ENCODE measurements around the gene COX17.
"Not testable (repeated sequence)": the region's sequence is repeated elsewhere in the genome, so short reads cannot be mapped to it uniquely, and the experiment has no call there.

COX17 gene

GRCh38 chr3:119676771-119677640 lies at the start of gene COX17:
Gene COX17 (minus strand): TSS chr3:119677406. CDS start chr3:119677310, 96 bp downstream.
- DNase-seq: peak; percentile 86

GRCh38 chr3:119726909-119727308 lies 49.7 kb upstream of the COX17 start:
- DNase-seq: no peak

GRCh38 chr3:119723022-119723421 lies 45.8 kb upstream of the COX17 start:
- no peak for DNase-seq

GRCh38 chr3:119717520-119717919 lies 40.3 kb upstream of the COX17 start:
- DNase-seq: no peak

- no peak for DNase-seq
Observed at GRCh38 chr3:119716998-119717397, 39.8 kb upstream of the COX17 start.

GRCh38 chr3:119715105-119715504 lies 37.9 kb upstream of the COX17 start:
- DNase-seq: no peak

- DNase-seq: no peak
Observed at GRCh38 chr3:119703820-119704531, 26.8 kb upstream of the COX17 start.

GRCh38 chr3:119702530-119703527 lies 25.6 kb upstream of the COX17 start, which contains the start of gene CFAP91:
Gene CFAP91 (plus strand): TSS chr3:119703022. CDS start chr3:119703099, 77 bp downstream.
- DNase-seq: peak; percentile 37

GRCh38 chr3:119700920-119701734 lies 23.9 kb upstream of the COX17 start:
- DNase-seq: no peak

GRCh38 chr3:119700269-119700919 lies 23.2 kb upstream of the COX17 start:
- DNase-seq: no peak

GRCh38 chr3:119697394-119697793 lies 20.2 kb upstream of the COX17 start:
- DNase-seq: no peak

- no peak for DNase-seq
Observed at GRCh38 chr3:119695480-119695879, 18.3 kb upstream of the COX17 start.

GRCh38 chr3:119690043-119690656 lies 12.9 kb upstream of the COX17 start:
- no peak for DNase-seq

- DNase-seq: no peak
Observed at GRCh38 chr3:119683421-119683820, 6.2 kb upstream of the COX17 start.

- peak; percentile 12 for DNase-seq
Observed at GRCh38 chr3:119681279-119681678, 4.1 kb upstream of the COX17 start.

- no peak for DNase-seq
Observed at GRCh38 chr3:119679874-119680273, 2.7 kb upstream of the COX17 start.

- DNase-seq: not testable (repeated sequence)
Observed at GRCh38 chr3:119678209-119678608, 1.0 kb upstream of the COX17 start.

GRCh38 chr3:119677641-119677934 lies 382 bp upstream of the COX17 start:
- no peak for DNase-seq

GRCh38 chr3:119676020-119676419 lies 1.2 kb downstream of the COX17 start:
- DNase-seq: no peak

- DNase-seq: no peak
Observed at GRCh38 chr3:119675188-119675874, 1.9 kb downstream of the COX17 start.
